NCI-H82 (cell line): ENCODE data around the gene CFAP92.
A peak's percentile ranks its signal among the peaks of the same experiment; 100 is the strongest.
"Not testable (repeated sequence)": the region's sequence is repeated elsewhere in the genome, so short reads cannot be mapped to it uniquely, and the experiment has no call there.

Experiments used
- DNase-seq: peaks from one replicate; lab custom pipeline; 2025; lab: John Stamatoyannopoulos, UW

Gene CFAP92

GRCh38 chr3:128889139-128889894, 104.6 kb downstream of the CFAP92 start:
- no peak for DNase-seq

- no peak for DNase-seq
These were observed 108.9 kb downstream of the CFAP92 start for GRCh38 chr3:128884992-128885391.

- no peak for DNase-seq
These were observed 111.2 kb downstream of the CFAP92 start for GRCh38 chr3:128882719-128883118.

GRCh38 chr3:128881576-128881975, 112.3 kb downstream of the CFAP92 start:
- no peak for DNase-seq

GRCh38 chr3:128880455-128880854, 113.4 kb downstream of the CFAP92 start:
- DNase-seq: not testable (repeated sequence)

- peak; percentile 54 for DNase-seq
These were observed 113.9 kb downstream of the CFAP92 start for GRCh38 chr3:128879991-128880390.

GRCh38 chr3:128879125-128879969, 114.5 kb downstream of the CFAP92 start, which contains the start of gene ACAD9:
ACAD9 (plus strand) TSS chr3:128879620; CDS start chr3:128879692, 72 bp downstream.
- peak; percentile 99 for DNase-seq

GRCh38 chr3:128878556-128879124, 115.2 kb downstream of the CFAP92 start:
- DNase-seq: peak; percentile 45

- no peak for DNase-seq
These were observed 115.8 kb downstream of the CFAP92 start for GRCh38 chr3:128878011-128878457.

- DNase-seq: peak; percentile 77
These were observed 118.2 kb downstream of the CFAP92 start for GRCh38 chr3:128875556-128876120.

GRCh38 chr3:128874481-128875180, 119.2 kb downstream of the CFAP92 start:
- peak; percentile 26 for DNase-seq

- no peak for DNase-seq
These were observed 120.4 kb downstream of the CFAP92 start for GRCh38 chr3:128873244-128874022.

GRCh38 chr3:128872744-128873143, 121.1 kb downstream of the CFAP92 start:
- DNase-seq: no peak

- DNase-seq: no peak
These were observed 121.6 kb downstream of the CFAP92 start for GRCh38 chr3:128872282-128872681.

GRCh38 chr3:128870347-128870746, 123.5 kb downstream of the CFAP92 start:
- DNase-seq: peak; percentile 31

- no peak for DNase-seq
These were observed 126.4 kb downstream of the CFAP92 start for GRCh38 chr3:128867200-128868125.

GRCh38 chr3:128864849-128865804, 128.7 kb downstream of the CFAP92 start:
- peak; percentile 34 for DNase-seq

- no peak for DNase-seq
These were observed 129.5 kb downstream of the CFAP92 start for GRCh38 chr3:128864351-128864811.
